Adrenal gland (tissue), 12 donors: Measurements from ENCODE around the gene HNMT. TPM values are rescaled to one million over a fixed set of nuclear protein-coding genes. Genes with fewer than 3 reads are reported as not detected.

Source experiments
- DNase-seq, 7 donors: peaks; one replicate each; pipeline ENCODE4 v3.0.0-alpha.2; 2019 to 2020
- H3K27ac ChIP-seq, 5 donors: fragments of 200-600 bp; sonication (generic) in 4 of 5; 1 replicate in 3 of 5; 2 replicates in 2 of 5; pipeline versions ENCODE4 v1.5.1 to v1.8.0; 2016 to 2020; ENCODE audit warnings: mild to moderate bottlenecking in 1 of 5
- H3K27me3 ChIP-seq: fragments of 200-600 bp; 2 replicates; pipeline ENCODE4 v1.8.0; 2021
- H3K36me3 ChIP-seq, 2 donors: fragments of 200-600 bp; replicated peaks in 1 of 2; 1 replicate in 1 of 2; 2 replicates in 1 of 2; pipeline versions ENCODE4 v1.5.1 to v1.8.0; 2018 to 2022
- H3K4me1 ChIP-seq, 2 donors: fragments of 200-600 bp; replicated peaks in 1 of 2; 1 replicate in 1 of 2; 2 replicates in 1 of 2; pipeline versions ENCODE4 v1.5.1 to v1.8.0; 2018 to 2021
- H3K4me3 ChIP-seq, 4 donors: fragments of 200-600 bp; sonication (generic) in 3 of 4; one replicate each; pipeline ENCODE4 v1.5.1; 2016 to 2018
- H3K9me3 ChIP-seq, 3 donors: fragments of 200-600 bp; sonication (generic) in 1 of 3; replicated peaks in 1 of 3; 1 replicate in 2 of 3; 2 replicates in 1 of 3; pipeline versions ENCODE4 v1.5.1 to v1.8.0; 2016 to 2021
- POLR2A ChIP-seq, 2 donors: fragments of 450-650 bp; IDR thresholded peaks; one replicate each; pipeline ENCODE4 v1.6.1; 2017; ENCODE audit warnings: antibody characterized with exemption in 2 of 2, mild to moderate bottlenecking in 2 of 2, moderate library complexity in 1 of 2
- WGBS, 4 donors: extraction: QIAGEN DNeasy Blood & Tissue Kit in 2 of 4; methylation state at CpG; one replicate each; pipeline versions ENCODE4 v1.1.5 to v1.1.7; 2013 to 2017; 5-methylcytosine and 5-hydroxymethylcytosine counted together
- intact Hi-C, 2 donors: fragments of 100-400 bp; cut with DNase I; formaldehyde crosslinking; loops; one replicate each; pipeline versions ENCODE4 v1.14.1 to v1.15.0; 2022 to 2023
- polyA plus RNA-seq, 3 donors: library from polyadenylated mRNA; stranded (reverse); fragments of 200-250 nt in 2 of 3; fragments of 350-450 nt in 1 of 3; fragmentation: Illumina TruSeq in 1 of 3; extraction: RNeasy Lipid Tissue Mini Kit (QIAGEN cat#74804) in 1 of 3; gene quantifications; one replicate each; pipeline ENCODE4 v1.2.3, GENCODE V29; 2013 to 2014
- total RNA-seq, 9 donors: library from RNA; depleted of rRNA in 4 of 9; stranded (reverse); fragments of >200 nt in 4 of 9; fragments of 120-200 nt in 1 of 9; fragmentation: NEBNext Ultra II Directional in 1 of 9; extraction: Animal tissue kit (Norgen Biotek cat#: 25700) in 1 of 9; gene quantifications; one replicate each; pipeline versions ENCODE4 v1.1.0 to v1.2.4, GENCODE V29; 2013 to 2023
- TF ChIP-seq, protein P1 (sequence below), 6 experiments: fragments of 450-650 bp in 4 of 6; fragments of 200-600 bp in 2 of 6; sonication (generic) in 1 of 6; IDR thresholded peaks; 1 replicate in 5 of 6; 2 replicates in 1 of 6; pipeline versions ENCODE4 v1.5.1 to v1.8.0; 2016 to 2021; ENCODE audit warnings: antibody characterized with exemption in 6 of 6, mild to moderate bottlenecking in 2 of 6, moderate library complexity in 1 of 6
- donor health status: healthy with polysubstance abuse.
- donor health status: Bipolar disorder and iron deficiency.
- donor health status: DM: yes; HTN: yes; CAD: no.
- donor health status: DM: no; HTN: no; CAD: no.
- donor health status: DM: no; HTN: no; CAD: no.
- donor health status: DM: yes; HTN: yes; CAD: no.

The HNMT gene
- total and polyA plus RNA-seq, 12 donors = 4.5 to 53.7 (median 21.3) TPM

DNA sequence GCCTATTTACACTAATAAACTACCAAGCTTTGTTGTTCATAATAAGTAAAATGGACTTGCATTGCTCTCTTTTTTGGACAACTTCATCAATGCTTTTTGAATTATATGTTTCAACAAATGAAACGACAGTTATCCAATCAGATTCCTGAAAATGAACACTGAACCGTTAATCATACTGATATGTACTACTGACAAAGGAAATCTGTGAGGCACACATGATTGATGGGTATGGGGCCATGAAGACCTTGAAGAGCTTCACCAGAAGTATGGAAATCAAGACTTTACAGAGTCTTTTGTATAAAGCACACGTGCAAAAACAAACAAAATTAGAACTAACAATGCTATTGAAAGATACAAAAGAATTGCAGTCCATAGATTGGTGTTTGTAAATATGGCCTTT lies 51.2 kb downstream of the HNMT start:
- no peak for DNase-seq
- H3K9me3 ChIP-seq = no peaks in the 10 kb centered on the region
- H3K36me3 ChIP-seq = no peaks in the 10 kb centered on the region
- no peak overlapping the region for H3K4me3 ChIP-seq
- no peaks in the 10 kb centered on the region for H3K4me1 ChIP-seq
- H3K27ac ChIP-seq = no peak overlapping the region
- WGBS, 4 donors = 52 to 62% (median 58%) methylated on average over 3 of the region's 3 CpGs
- intact Hi-C loops = no loop called here
- H3K27me3 ChIP-seq = no peaks in the 10 kb centered on the region
- no peak for TF ChIP-seq POLR2A (IDR thresholded peaks at IDR 0.05)
- TF ChIP-seq, protein P1, sequence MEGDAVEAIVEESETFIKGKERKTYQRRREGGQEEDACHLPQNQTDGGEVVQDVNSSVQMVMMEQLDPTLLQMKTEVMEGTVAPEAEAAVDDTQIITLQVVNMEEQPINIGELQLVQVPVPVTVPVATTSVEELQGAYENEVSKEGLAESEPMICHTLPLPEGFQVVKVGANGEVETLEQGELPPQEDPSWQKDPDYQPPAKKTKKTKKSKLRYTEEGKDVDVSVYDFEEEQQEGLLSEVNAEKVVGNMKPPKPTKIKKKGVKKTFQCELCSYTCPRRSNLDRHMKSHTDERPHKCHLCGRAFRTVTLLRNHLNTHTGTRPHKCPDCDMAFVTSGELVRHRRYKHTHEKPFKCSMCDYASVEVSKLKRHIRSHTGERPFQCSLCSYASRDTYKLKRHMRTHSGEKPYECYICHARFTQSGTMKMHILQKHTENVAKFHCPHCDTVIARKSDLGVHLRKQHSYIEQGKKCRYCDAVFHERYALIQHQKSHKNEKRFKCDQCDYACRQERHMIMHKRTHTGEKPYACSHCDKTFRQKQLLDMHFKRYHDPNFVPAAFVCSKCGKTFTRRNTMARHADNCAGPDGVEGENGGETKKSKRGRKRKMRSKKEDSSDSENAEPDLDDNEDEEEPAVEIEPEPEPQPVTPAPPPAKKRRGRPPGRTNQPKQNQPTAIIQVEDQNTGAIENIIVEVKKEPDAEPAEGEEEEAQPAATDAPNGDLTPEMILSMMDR (IDR thresholded peaks at IDR 0.05) = no peak

- TF ChIP-seq POLR2A (IDR thresholded peaks at IDR 0.05) = no peak
- TF ChIP-seq, protein P1 (IDR thresholded peaks at IDR 0.05) = no peak
- Histone ChIP-seq H3K27ac (no peak overlapping the region), H3K4me3 (no peak overlapping the region), H3K4me1 (no peaks in the 10 kb centered on the region), H3K27me3 (no peaks in the 10 kb centered on the region), H3K36me3 (no peaks in the 10 kb centered on the region), H3K9me3 (no peaks in the 10 kb centered on the region)
- no peak for DNase-seq
- intact Hi-C loops = no loop called here
- WGBS, 4 donors = 87 to 94% (median 89%) methylated on average over 3 of the region's 3 CpGs
Observed at GRCh38 chr2:138016351-138017087, 52.2 kb downstream of the HNMT start.

GRCh38 chr2:138017824-138018223 lies 53.6 kb downstream of the HNMT start:
- H3K27me3 ChIP-seq = no peaks in the 10 kb centered on the region
- 70 to 100% (median 89%) methylated on average over 1 of the region's 1 CpG for WGBS, 4 donors
- H3K4me1 ChIP-seq = no peaks in the 10 kb centered on the region
- intact Hi-C loops = no loop called here
- TF ChIP-seq, protein P1 (IDR thresholded peaks at IDR 0.05) = no peak
- TF ChIP-seq POLR2A (IDR thresholded peaks at IDR 0.05) = no peak
- no peak overlapping the region for H3K4me3 ChIP-seq
- H3K9me3 ChIP-seq = no peaks in the 10 kb centered on the region
- H3K27ac ChIP-seq = no peak overlapping the region
- no peaks in the 10 kb centered on the region for H3K36me3 ChIP-seq
- no peak for DNase-seq

DNA sequence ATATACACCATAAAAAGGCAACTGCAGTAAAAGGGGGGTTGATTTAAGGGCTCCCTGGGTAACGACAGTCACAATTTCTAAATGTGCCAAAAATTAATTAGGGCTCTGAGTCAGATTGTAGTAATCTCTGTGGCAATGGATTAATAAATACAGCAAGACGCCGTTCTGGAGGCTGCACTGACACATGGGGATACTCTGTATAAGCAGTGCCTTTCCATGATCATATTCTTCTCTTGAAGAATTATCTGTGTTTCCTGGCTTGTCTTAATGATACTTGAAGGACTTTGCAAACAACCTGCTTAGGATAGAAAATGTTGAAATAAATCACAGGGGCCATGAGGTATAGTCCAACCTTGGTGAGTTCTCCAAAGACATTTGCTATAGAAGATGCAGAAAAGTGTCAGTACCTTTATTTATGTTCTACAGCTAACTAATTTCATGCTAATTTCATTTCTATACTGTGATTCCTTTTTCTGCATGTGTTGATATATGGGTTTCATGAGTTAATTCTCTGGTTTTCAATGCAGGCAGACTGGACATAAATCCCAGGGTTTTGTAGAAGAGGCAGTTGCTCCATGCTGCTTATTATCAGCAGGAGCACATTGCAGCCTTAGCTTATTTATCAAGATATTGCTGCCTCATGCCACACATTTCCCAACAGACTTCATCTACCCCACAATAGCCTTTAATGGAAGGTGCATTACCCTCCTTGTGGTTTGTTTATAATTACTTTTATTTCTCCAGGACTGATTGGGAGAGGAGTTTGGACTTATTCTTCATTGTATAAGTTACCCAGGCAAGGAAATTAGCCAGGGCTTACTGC lies 54.8 kb downstream of the HNMT start:
- Histone ChIP-seq H3K27me3 (no peaks in the 10 kb centered on the region), H3K4me1 (no peaks in the 10 kb centered on the region), H3K4me3 (no peak overlapping the region), H3K36me3 (no peaks in the 10 kb centered on the region), H3K9me3 (no peaks in the 10 kb centered on the region), H3K27ac (no peak overlapping the region)
- intact Hi-C loops = no loop called here
- no peak for DNase-seq
- WGBS, 4 donors = 51 to 74% (median 58%) methylated on average over 3 of the region's 3 CpGs
- TF ChIP-seq POLR2A (IDR thresholded peaks at IDR 0.05) = no peak
- TF ChIP-seq, protein P1 (IDR thresholded peaks at IDR 0.05) = no peak
